ENCODE data around the gene GDPD1. TPM values are rescaled to one million over a fixed set of nuclear protein-coding genes. Genes with fewer than 3 reads are reported as not detected.

GDPD1 gene
- total RNA-seq, 1 donor from 2014 or later = 3.9 TPM

- TF ChIP-seq, protein P1, sequence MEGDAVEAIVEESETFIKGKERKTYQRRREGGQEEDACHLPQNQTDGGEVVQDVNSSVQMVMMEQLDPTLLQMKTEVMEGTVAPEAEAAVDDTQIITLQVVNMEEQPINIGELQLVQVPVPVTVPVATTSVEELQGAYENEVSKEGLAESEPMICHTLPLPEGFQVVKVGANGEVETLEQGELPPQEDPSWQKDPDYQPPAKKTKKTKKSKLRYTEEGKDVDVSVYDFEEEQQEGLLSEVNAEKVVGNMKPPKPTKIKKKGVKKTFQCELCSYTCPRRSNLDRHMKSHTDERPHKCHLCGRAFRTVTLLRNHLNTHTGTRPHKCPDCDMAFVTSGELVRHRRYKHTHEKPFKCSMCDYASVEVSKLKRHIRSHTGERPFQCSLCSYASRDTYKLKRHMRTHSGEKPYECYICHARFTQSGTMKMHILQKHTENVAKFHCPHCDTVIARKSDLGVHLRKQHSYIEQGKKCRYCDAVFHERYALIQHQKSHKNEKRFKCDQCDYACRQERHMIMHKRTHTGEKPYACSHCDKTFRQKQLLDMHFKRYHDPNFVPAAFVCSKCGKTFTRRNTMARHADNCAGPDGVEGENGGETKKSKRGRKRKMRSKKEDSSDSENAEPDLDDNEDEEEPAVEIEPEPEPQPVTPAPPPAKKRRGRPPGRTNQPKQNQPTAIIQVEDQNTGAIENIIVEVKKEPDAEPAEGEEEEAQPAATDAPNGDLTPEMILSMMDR (IDR thresholded peaks at IDR 0.05) = no peak
- peaks cover 9% of the 10 kb centered on the region for H3K4me1 ChIP-seq
- ATAC-seq = no peak
- no peak overlapping the region for H3K4me3 ChIP-seq
- no peak overlapping the region for H3K27ac ChIP-seq
- intact Hi-C loops (cut with DNase I) = no loop called here
- no peak for DNase-seq
- H3K9me3 ChIP-seq = no peaks in the 10 kb centered on the region
- H3K36me3 ChIP-seq = no peaks in the 10 kb centered on the region
- no peaks in the 10 kb centered on the region for H3K27me3 ChIP-seq
Measured at GRCh38 chr17:59292174-59292523, 71.8 kb downstream of the GDPD1 start.

DNA sequence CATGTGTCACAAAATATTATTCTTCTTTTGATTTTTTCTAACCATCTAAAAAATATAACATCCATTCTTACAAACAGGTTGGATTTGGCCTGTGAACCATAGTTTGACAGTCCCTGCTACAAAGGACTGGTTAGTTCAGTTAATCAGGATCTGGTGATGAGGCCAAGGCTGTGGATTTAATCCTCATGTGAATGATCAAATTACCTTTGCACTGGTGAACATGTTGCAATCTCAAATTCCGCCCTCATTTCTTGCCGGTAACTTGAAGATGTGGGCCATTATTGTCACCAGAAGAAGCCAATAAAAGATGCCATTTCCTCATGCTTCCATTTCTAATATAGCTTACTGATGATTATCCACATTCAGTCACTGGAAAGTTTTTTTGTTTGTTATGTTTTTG lies 75.9 kb downstream of the GDPD1 start:
- TF ChIP-seq, protein P1 (IDR thresholded peaks at IDR 0.05) = no peak
- H3K4me1 ChIP-seq = no peaks in the 10 kb centered on the region
- no peaks in the 10 kb centered on the region for H3K27me3 ChIP-seq
- no peak for DNase-seq
- H3K9me3 ChIP-seq = no peaks in the 10 kb centered on the region
- no peak for ATAC-seq
- intact Hi-C loops (cut with DNase I) = no loop called here
- no peak overlapping the region for H3K27ac ChIP-seq
- H3K4me3 ChIP-seq = no peak overlapping the region
- H3K36me3 ChIP-seq = no peaks in the 10 kb centered on the region

DNA sequence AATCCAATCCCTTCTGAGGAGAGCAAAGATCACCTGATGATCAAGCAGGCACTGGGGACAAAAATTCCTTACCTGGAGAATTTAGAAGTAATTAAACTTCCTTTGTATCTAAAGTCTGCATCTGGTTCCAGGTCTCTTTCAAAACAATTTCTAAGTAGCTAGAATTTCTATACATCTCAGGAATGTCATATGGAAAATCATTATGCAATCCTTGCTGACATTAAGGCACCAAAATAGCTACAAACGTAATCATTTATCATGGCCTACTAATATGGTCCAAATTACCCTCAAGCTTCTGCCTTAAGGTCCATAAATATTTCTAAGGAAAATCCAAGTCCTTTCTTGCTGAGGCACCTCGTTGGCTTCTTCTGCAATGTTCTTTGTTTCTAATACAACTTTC lies 78.2 kb downstream of the GDPD1 start:
- H3K27me3 ChIP-seq = no peaks in the 10 kb centered on the region
- H3K27ac ChIP-seq = no peak overlapping the region
- no peaks in the 10 kb centered on the region for H3K9me3 ChIP-seq
- H3K4me1 ChIP-seq = no peaks in the 10 kb centered on the region
- DNase-seq = no peak
- intact Hi-C loops (cut with DNase I) = no loop called here
- no peak overlapping the region for H3K4me3 ChIP-seq
- no peak for ATAC-seq
- no peaks in the 10 kb centered on the region for H3K36me3 ChIP-seq
- TF ChIP-seq, protein P1 (IDR thresholded peaks at IDR 0.05) = no peak

DNA sequence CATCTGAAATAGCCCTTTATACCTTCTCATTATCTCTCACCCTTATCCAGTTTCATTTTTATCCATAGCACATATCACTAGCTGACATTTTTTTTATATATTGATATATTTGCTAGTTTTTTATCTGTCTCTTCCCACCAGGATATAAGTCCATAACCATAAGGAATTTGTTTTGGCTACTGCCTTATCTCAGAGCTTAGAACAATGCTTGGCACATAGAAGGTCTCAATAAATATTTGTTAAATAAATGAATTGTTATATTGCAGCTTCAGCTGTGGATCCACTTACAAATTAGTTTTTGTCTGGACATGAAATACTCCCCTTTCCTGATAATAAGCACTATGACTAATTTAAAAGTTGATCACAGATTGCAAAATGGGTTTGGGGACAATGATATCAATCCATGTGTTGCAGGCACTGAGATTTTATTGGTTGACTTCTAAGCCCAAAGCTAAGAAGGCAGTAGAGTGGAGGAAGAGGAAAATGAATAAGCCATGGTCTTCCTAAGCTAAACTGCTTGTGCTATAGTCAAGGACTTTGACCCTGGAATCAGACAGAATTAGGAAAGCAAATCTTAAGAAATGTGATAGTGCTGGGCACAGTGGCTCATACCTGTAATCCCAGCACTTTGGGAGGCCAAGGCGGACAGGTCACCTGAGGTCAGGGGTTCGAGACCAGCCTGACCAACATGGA lies 79.2 kb downstream of the GDPD1 start:
- H3K27me3 ChIP-seq = no peaks in the 10 kb centered on the region
- no peak overlapping the region for H3K4me3 ChIP-seq
- ATAC-seq (no peak), DNase-seq (no peak)
- no peaks in the 10 kb centered on the region for H3K36me3 ChIP-seq
- intact Hi-C loops (cut with DNase I) = no loop called here
- no peaks in the 10 kb centered on the region for H3K9me3 ChIP-seq
- no peaks in the 10 kb centered on the region for H3K4me1 ChIP-seq
- no peak overlapping the region for H3K27ac ChIP-seq
- TF ChIP-seq, protein P1 (IDR thresholded peaks at IDR 0.05) = no peak

DNA sequence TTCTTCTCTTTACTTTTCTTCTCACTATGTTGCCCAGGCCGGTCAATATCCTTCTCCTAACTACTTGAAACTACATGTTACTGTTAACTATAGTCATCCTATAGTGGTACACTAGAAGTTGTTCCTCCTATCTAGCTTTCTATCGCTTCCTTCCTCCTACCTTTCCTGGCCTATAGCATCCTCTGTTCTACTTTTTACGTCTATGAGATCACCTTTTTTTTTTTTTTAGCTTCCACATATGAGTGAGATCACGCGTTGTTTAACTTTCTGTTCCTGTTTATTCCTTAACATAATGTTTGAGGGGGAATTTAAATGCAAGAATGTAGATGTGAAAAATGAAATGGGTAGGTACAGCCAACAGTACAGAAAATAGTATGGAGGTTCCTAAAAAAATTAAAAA lies 80.6 kb downstream of the GDPD1 start:
- intact Hi-C loops (cut with DNase I) = no loop called here
- ATAC-seq (no peak), DNase-seq (no peak)
- H3K9me3 ChIP-seq = no peaks in the 10 kb centered on the region
- no peaks in the 10 kb centered on the region for H3K27me3 ChIP-seq
- H3K4me1 ChIP-seq = no peaks in the 10 kb centered on the region
- H3K36me3 ChIP-seq = no peaks in the 10 kb centered on the region
- no peak overlapping the region for H3K4me3 ChIP-seq
- TF ChIP-seq, protein P1 (IDR thresholded peaks at IDR 0.05) = no peak
- no peak overlapping the region for H3K27ac ChIP-seq

- H3K4me3 ChIP-seq = no peak overlapping the region
- no peaks in the 10 kb centered on the region for H3K27me3 ChIP-seq
- DNase-seq = no peak
- no peak overlapping the region for H3K27ac ChIP-seq
- intact Hi-C loops (cut with DNase I) = no loop called here
- ATAC-seq = no peak
- no peaks in the 10 kb centered on the region for H3K4me1 ChIP-seq
- no peaks in the 10 kb centered on the region for H3K36me3 ChIP-seq
- TF ChIP-seq, protein P1 (IDR thresholded peaks at IDR 0.05) = no peak
- no peaks in the 10 kb centered on the region for H3K9me3 ChIP-seq
Measured at GRCh38 chr17:59304811-59305210, 84.5 kb downstream of the GDPD1 start.
